ENCODE data around the gene NFIC. TPM values are rescaled to one million over a fixed set of nuclear protein-coding genes. Genes with fewer than 3 reads are reported as not detected.
"Not testable (repeated sequence)": the region's sequence is repeated elsewhere in the genome, so short reads cannot be mapped to it uniquely, and the experiment has no call there.

Gene NFIC
- total RNA-seq, 1 donor from 2014 or later, result 32.9 TPM

DNA sequence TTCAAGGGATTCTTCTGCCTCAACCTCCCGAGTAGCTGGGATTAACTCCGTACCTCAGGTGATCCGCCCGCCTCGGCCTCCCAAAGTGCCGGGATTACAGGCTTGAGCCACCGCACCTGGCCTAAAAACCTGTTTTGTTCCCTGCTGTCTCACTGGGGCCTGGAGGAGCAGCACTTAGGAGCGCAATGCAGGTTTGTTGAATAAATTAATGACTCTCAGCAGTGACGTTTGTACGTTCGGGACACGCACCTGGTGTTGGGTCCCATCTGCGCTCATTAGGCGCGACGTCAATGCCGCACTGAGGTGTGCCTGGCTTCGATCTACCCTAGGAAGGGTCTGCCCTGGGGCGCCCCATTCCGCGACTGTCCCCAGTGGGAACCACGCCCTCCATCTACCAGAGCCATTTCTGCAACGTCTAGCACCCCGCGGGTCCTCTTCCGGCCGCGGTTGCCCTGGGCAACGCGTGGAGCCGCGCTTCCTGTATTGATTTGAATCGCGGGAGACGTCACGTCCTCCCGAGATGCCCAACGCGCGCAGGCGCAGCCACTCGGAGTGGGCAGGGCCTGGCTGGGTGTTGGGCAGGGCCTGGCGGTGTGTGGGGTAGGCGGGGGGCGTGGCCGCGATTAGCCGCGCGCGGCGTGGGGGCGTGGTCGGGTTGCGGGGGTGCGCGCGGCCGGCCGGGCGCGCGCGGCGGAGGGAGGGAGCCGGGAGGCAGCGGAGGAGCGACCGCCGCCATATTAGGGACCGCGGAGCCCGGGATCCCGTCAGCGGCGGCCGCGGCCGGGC is 139.4 kb downstream of the NFIC start, which contains the start of gene FZR1:
Gene FZR1, plus strand, starts transcription at position 714 of the 786 bp plus-strand sequence. CDS start 16,679 bp downstream, outside the sequence.
- H3K27me3 Mint-ChIP-seq (ENCODE audit: low read depth), result no peaks in the 10 kb centered on the region
- TF ChIP-seq, protein P1, sequence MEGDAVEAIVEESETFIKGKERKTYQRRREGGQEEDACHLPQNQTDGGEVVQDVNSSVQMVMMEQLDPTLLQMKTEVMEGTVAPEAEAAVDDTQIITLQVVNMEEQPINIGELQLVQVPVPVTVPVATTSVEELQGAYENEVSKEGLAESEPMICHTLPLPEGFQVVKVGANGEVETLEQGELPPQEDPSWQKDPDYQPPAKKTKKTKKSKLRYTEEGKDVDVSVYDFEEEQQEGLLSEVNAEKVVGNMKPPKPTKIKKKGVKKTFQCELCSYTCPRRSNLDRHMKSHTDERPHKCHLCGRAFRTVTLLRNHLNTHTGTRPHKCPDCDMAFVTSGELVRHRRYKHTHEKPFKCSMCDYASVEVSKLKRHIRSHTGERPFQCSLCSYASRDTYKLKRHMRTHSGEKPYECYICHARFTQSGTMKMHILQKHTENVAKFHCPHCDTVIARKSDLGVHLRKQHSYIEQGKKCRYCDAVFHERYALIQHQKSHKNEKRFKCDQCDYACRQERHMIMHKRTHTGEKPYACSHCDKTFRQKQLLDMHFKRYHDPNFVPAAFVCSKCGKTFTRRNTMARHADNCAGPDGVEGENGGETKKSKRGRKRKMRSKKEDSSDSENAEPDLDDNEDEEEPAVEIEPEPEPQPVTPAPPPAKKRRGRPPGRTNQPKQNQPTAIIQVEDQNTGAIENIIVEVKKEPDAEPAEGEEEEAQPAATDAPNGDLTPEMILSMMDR (IDR thresholded peaks at IDR 0.05; ENCODE audit: unreplicated experiment), result no peak
- H3K4me3 Mint-ChIP-seq, result peak within 1 kb of the TSS; percentile 92
- peak within 1 kb of the TSS; percentile 98 for H3K27ac Mint-ChIP-seq
- no peaks in the 10 kb centered on the region for H3K9me3 Mint-ChIP-seq
- H3K36me3 Mint-ChIP-seq, result peaks cover 6% of the 10 kb centered on the region
- DNase-seq (ENCODE audit: low spot score in 2 of 2, unreplicated experiment in 2 of 2), result peak; percentile 99
- peaks cover 31% of the 10 kb centered on the region for H3K4me1 Mint-ChIP-seq

- peaks cover 28% of the 10 kb centered on the region for H3K4me1 Mint-ChIP-seq
- H3K27me3 Mint-ChIP-seq (ENCODE audit: low read depth), result no peaks in the 10 kb centered on the region
- TF ChIP-seq, protein P1 (IDR thresholded peaks at IDR 0.05; ENCODE audit: unreplicated experiment), result no peak
- H3K9me3 Mint-ChIP-seq, result no peaks in the 10 kb centered on the region
- peak overlapping the region; percentile 92 for H3K4me3 Mint-ChIP-seq
- peaks cover 6% of the 10 kb centered on the region for H3K36me3 Mint-ChIP-seq
- H3K27ac Mint-ChIP-seq, result peak overlapping the region; percentile 91
- DNase-seq (ENCODE audit: low spot score in 2 of 2, unreplicated experiment in 2 of 2), result peak in 1 of 2 experiments; percentile 44
Measured at GRCh38 chr19:3506384-3507340, 140.3 kb downstream of the NFIC start.

DNA sequence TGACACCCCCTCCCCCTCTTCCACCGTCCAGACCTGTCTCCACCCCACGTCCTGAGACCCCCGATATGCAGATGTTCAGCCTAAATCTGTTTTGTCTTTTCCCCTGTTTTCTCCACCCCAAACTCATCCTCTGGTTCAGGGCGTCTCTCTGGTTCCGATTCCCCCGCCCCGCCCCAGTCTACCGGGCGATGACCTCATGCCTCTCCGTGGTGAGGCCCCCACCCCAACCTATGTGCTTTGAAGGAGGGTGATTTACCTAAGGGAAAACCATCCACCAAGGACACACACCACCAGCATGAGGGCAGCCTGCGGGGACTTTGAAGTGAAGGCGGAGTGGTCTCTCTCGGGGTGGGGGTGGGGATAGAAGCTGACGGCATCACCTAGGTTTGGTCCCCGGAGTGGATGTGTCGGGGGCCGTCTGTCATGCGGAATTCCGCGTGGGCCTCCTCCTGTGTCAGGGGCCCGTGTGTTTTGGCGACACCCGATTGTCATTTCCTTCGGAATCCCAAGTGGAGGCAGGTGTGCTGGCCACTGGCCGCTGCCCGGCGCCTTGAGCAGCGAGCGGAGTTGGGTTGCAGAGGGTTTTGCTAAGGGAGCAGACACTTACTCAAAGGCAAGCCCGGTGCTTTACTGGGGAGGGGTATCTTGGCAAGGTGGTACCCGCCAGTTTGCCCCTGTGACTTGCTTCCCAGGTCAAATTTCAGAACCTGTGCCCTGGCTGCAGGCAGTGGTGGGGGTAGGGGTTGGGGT is 141.2 kb downstream of the NFIC start:
- Mint-ChIP-seq H3K27ac (peak overlapping the region; percentile 91), H3K4me3 (peak overlapping the region; percentile 92), H3K27me3 (ENCODE audit: low read depth) (no peaks in the 10 kb centered on the region), H3K4me1 (peaks cover 28% of the 10 kb centered on the region), H3K9me3 (no peaks in the 10 kb centered on the region), H3K36me3 (peaks cover 6% of the 10 kb centered on the region)
- TF ChIP-seq, protein P1 (IDR thresholded peaks at IDR 0.05; ENCODE audit: unreplicated experiment), result no peak
- DNase-seq (ENCODE audit: low spot score in 2 of 2, unreplicated experiment in 2 of 2), result peak in 1 of 2 experiments; percentile 48

- H3K9me3 Mint-ChIP-seq; H3K36me3 Mint-ChIP-seq; H3K27me3 Mint-ChIP-seq (ENCODE audit: low read depth); DNase-seq (ENCODE audit: low spot score in 2 of 2, unreplicated experiment in 2 of 2): not testable (repeated sequence)
- H3K27ac Mint-ChIP-seq, result peak overlapping the region; percentile 34
- peaks cover 28% of the 10 kb centered on the region for H3K4me1 Mint-ChIP-seq
- peak overlapping the region; percentile 92 for H3K4me3 Mint-ChIP-seq
Measured at GRCh38 chr19:3508121-3508661, 141.8 kb downstream of the NFIC start.

DNA sequence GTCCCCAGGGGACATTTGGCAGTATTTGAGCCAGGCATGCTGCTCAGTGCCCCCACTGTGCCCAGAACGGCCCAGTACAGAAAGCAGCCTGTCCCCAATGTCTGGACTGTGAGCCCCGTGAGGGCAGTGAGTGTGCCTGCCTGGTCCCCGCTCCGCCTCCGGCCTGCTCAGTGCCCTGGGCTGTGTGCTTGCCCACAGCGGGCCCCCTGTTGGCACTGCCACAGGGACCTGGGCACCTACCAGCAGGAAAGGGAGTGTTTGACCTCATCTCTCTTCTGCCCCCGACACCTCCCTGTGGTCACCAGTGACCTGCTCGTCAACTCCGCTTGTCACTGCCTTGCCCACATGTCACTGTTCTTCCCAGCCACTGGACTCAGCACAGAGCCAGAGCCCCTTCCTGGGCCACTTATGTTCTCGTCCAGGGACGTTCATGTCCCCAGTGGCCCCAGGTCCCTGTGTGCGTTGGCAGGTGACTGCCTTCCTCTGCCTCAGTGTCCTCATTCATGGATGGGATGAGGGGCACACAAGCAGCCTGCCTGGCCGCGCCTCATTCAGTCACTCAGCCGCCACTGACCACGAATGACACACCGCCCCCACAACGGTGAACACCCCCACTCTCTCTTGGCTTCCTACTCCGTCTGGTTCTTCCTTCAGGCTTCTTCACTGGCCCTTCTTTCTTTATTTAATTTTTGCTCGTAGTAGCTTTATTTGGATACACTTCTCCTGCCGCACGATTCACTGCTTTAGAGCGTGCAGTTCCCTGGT is 142.6 kb downstream of the NFIC start:
- no peaks in the 10 kb centered on the region for H3K9me3 Mint-ChIP-seq
- H3K36me3 Mint-ChIP-seq, result peaks cover 6% of the 10 kb centered on the region
- peaks cover 28% of the 10 kb centered on the region for H3K4me1 Mint-ChIP-seq
- no peak for DNase-seq (ENCODE audit: low spot score in 2 of 2, unreplicated experiment in 2 of 2)
- no peak overlapping the region for H3K27ac Mint-ChIP-seq
- TF ChIP-seq, protein P1 (IDR thresholded peaks at IDR 0.05; ENCODE audit: unreplicated experiment), result no peak
- H3K4me3 Mint-ChIP-seq, result peak overlapping the region; percentile 92
- H3K27me3 Mint-ChIP-seq (ENCODE audit: low read depth), result no peaks in the 10 kb centered on the region

All from mesothelial cell of epicardium (in vitro differentiated cells).